ENCODE data around the gene GBP4. TPM values are rescaled to one million over a fixed set of nuclear protein-coding genes. Genes with fewer than 3 reads are reported as not detected.
A peak's percentile ranks its signal among the peaks of the same experiment; 100 is the strongest.

The GBP4 gene
- total RNA-seq, 1 donor from 2014 or later: 6.2 TPM

DNA sequence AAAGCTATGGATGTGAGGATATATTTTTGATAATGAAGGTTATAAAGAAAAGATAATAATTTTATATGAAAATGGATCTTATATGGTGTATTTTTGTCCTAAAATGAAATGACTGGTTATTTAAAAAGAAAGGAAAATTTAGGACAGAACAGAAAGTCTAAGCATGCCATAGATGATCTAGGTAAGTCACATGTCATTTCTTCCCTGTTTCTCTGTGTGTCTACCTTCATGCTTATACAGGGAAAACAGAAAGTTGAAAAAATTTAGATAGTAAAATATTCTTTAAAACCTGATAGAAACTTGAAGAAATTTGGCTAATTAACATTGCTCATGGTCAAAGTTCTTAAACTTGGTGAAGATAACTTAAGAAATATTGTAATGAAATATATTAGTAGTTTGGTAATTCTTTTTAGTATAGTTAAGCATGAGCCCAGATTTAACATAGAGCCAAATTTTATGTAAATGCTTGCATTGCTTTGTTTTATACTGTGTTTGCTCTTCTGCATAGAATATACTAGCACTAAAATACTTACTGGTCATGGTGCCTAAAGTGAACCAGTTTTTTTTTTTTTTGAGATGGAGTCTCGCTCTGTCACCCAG lies 12.4 kb upstream of the GBP4 start:
- no peak for TF ChIP-seq CTCF (IDR thresholded peaks at IDR 0.05; ENCODE audit: borderline replicate concordance)
- Histone ChIP-seq H3K4me3 (no peak overlapping the region), H3K36me3 (no peaks in the 10 kb centered on the region), H3K4me1 (no peaks in the 10 kb centered on the region), H3K27ac (replicated peaks) (no peak overlapping the region), H3K9me3 (replicated peaks) (peaks cover 16% of the 10 kb centered on the region), H3K27me3 (ENCODE audit: low read depth) (no peaks in the 10 kb centered on the region)
- no peak for DNase-seq
- intact Hi-C loops (cut with micrococcal nuclease): no loop called here

DNA sequence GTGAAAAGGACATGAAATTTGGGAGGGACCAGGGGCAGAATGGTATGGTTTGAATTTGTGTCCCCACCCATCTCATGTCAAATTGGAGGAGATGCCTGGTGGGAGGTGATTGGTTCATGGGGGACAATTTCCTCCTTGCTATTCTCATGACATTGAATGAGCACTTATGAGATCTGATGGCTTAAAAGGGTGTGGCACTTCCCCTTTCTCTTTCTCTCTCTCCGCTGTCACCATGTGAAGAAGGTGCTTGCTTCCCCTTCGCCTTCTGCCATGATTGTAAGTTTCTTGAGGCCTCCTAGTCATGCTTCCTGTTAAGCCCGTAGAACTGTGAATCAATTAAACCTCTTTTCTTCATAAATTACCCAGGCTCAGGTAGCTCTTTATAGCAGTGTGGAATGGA lies 7.6 kb upstream of the GBP4 start:
- H3K9me3 ChIP-seq (replicated peaks): peaks cover 26% of the 10 kb centered on the region
- DNase-seq: no peak
- H3K27me3 ChIP-seq (ENCODE audit: low read depth): no peaks in the 10 kb centered on the region
- no peak overlapping the region for H3K4me3 ChIP-seq
- TF ChIP-seq CTCF (IDR thresholded peaks at IDR 0.05; ENCODE audit: borderline replicate concordance): no peak
- H3K36me3 ChIP-seq: peaks cover 5% of the 10 kb centered on the region
- H3K27ac ChIP-seq (replicated peaks): no peak overlapping the region
- intact Hi-C loops (cut with micrococcal nuclease): loop anchor here (10.0 kb wide), 1 partner anchor 48 kb away; no protein-coding TSS in a partner anchor
- H3K4me1 ChIP-seq: no peaks in the 10 kb centered on the region

GRCh38 chr1:89203166-89203565 lies 4.4 kb upstream of the GBP4 start:
- TF ChIP-seq CTCF (IDR thresholded peaks at IDR 0.05; ENCODE audit: borderline replicate concordance): no peak
- H3K9me3 ChIP-seq (replicated peaks): peaks cover 15% of the 10 kb centered on the region
- no peak overlapping the region for H3K27ac ChIP-seq (replicated peaks)
- no peak for DNase-seq
- H3K4me1 ChIP-seq: peaks cover 17% of the 10 kb centered on the region
- H3K27me3 ChIP-seq (ENCODE audit: low read depth): no peaks in the 10 kb centered on the region
- intact Hi-C loops (cut with micrococcal nuclease): loop anchor here (10.0 kb wide), 1 partner anchor 52 kb away; no protein-coding TSS in a partner anchor
- H3K4me3 ChIP-seq: no peak overlapping the region
- H3K36me3 ChIP-seq: peaks cover 5% of the 10 kb centered on the region

DNA sequence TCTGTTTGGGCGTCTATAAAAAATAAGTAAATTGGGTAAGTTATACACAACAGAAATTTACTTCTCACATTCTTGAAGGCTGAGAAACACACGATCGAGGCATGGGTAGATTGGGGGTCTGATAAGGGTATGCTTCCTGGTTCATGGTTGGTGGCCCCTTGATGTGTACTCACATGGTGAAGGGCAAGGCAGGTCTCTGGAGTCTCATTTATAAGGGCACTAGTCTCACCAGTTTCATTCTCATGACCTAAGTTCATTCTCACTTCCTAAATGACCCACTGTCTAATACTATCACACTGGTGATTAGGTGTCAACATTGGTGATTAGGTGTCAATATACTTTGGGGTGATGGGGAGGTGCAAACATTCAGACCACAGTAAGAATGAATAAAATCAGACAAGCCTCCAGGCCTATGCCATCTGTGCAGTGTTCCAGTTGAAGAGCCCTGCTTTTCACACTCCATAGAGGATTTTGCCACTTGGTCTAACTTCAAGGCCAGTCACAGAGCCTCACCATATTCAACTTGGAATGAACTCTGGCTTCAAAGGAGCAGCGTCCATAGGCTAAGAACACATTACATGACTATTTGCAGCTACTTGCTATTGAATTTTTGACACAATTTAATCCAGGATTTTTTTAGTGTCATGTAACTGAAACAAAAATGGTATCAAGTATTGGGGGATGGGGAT lies 2.5 kb upstream of the GBP4 start:
- no peak for TF ChIP-seq CTCF (IDR thresholded peaks at IDR 0.05; ENCODE audit: borderline replicate concordance)
- Histone ChIP-seq H3K4me1 (peaks cover 36% of the 10 kb centered on the region), H3K27me3 (ENCODE audit: low read depth) (no peaks in the 10 kb centered on the region), H3K9me3 (replicated peaks) (peaks cover 15% of the 10 kb centered on the region), H3K27ac (replicated peaks) (no peak overlapping the region), H3K4me3 (no peak overlapping the region), H3K36me3 (peaks cover 5% of the 10 kb centered on the region)
- intact Hi-C loops (cut with micrococcal nuclease): loop anchor here (10.0 kb wide), 1 partner anchor 54 kb away; no protein-coding TSS in a partner anchor
- DNase-seq: no peak

DNA sequence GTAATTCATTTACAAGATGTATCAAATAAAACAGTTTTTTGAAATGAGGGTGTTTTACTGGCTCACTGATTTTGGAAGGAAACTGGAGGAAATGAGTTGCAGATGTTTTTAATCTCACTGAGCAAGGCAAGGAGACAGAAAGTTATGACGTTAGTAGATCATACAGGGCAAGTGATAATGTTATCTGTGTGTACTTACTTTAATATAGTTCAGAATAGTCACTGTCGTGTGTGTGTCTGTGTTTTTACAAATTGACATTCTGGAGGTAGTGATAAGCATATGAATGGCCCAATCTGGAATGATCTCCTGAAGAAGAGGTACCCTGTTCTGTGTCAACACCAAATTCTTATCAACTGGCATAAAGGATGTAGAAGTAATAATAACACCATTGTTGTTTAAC lies 1.9 kb upstream of the GBP4 start:
- no peak for TF ChIP-seq CTCF (IDR thresholded peaks at IDR 0.05; ENCODE audit: borderline replicate concordance)
- Histone ChIP-seq H3K4me1 (peaks cover 42% of the 10 kb centered on the region), H3K36me3 (peaks cover 5% of the 10 kb centered on the region), H3K4me3 (no peak overlapping the region), H3K27ac (replicated peaks) (peak overlapping the region; percentile 91), H3K27me3 (ENCODE audit: low read depth) (no peaks in the 10 kb centered on the region), H3K9me3 (replicated peaks) (peaks cover 15% of the 10 kb centered on the region)
- DNase-seq: no peak
- intact Hi-C loops (cut with micrococcal nuclease): loop anchor here (10.0 kb wide), 1 partner anchor 54 kb away; no protein-coding TSS in a partner anchor

Measured in left ventricle myocardium inferior (tissue), 1 donor.